Mucosa of descending colon (tissue), 3 donors: Measurements from ENCODE around the gene TTLL7. TPM values are rescaled to one million over a fixed set of nuclear protein-coding genes. Genes with fewer than 3 reads are reported as not detected.

Source experiments
- ATAC-seq: fragments of 200-7000 bp; cut with Tn5 transposase; one replicate; pipeline ENCODE4 v1.9.1; 2020; ENCODE audit warnings: mild to moderate bottlenecking, moderate library complexity
- DNase-seq, 3 donors: peaks; one replicate each; pipeline ENCODE4 v3.0.0-alpha.2; 2020
- H3K36me3 ChIP-seq: fragments of 200-600 bp; one replicate; pipeline ENCODE4 v1.8.0; 2021; ENCODE audit warnings: low read depth, mild to moderate bottlenecking
- H3K4me1 ChIP-seq: fragments of 200-600 bp; one replicate; pipeline ENCODE4 v1.8.0; 2021; ENCODE audit warnings: low read depth, mild to moderate bottlenecking
- H3K4me3 ChIP-seq: fragments of 200-600 bp; one replicate; pipeline ENCODE4 v1.8.0; 2021; ENCODE audit warnings: mild to moderate bottlenecking
- H3K9me3 ChIP-seq: fragments of 200-600 bp; one replicate; pipeline ENCODE4 v1.8.0; 2021; ENCODE audit warnings: mild to moderate bottlenecking
- CTCF ChIP-seq: fragments of 200-600 bp; IDR thresholded peaks from one replicate; pipeline ENCODE4 v1.8.0; 2022; ENCODE audit warnings: antibody characterized with exemption, mild to moderate bottlenecking
- intact Hi-C, 2 donors: fragments of 100-400 bp; cut with DNase I in 1 of 2; cut with micrococcal nuclease in 1 of 2; formaldehyde crosslinking; loops; one replicate each; pipeline versions ENCODE4 v1.11.0 to v1.11.1; 2022; cut with DNase I, micrococcal nuclease
- total RNA-seq, 3 donors: library from RNA; stranded (reverse); fragmentation: NEBNext Ultra II Directional in 2 of 3; extraction: Animal tissue kit (Norgen Biotek cat#: 25700) in 2 of 3; gene quantifications; one replicate each; pipeline versions ENCODE4 v1.2.1 to v1.2.4, GENCODE V29; 2021 to 2023
- donor health status: DM: no; HTN: no; CAD: no; lungs with moderate emphysema.
- donor health status: DM: no; HTN: no; CAD: no.
- donor health status: DM: no; HTN: yes; CAD: no.

Gene TTLL7
- total RNA-seq, 3 donors from 2014 or later: 3.3 to 21.0 (median 3.8) TPM

- no peak for DNase-seq
- no peak for TF ChIP-seq CTCF
- intact Hi-C loops: no loop called here
- H3K4me1 ChIP-seq: no peaks in the 10 kb centered on the region
- ATAC-seq: no peak
- no peak overlapping the region for H3K4me3 ChIP-seq
- H3K9me3 ChIP-seq: no peaks in the 10 kb centered on the region
- H3K36me3 ChIP-seq: no peaks in the 10 kb centered on the region
Measured at GRCh38 chr1:83839566-83840173, 159.3 kb downstream of the TTLL7 start.

DNA sequence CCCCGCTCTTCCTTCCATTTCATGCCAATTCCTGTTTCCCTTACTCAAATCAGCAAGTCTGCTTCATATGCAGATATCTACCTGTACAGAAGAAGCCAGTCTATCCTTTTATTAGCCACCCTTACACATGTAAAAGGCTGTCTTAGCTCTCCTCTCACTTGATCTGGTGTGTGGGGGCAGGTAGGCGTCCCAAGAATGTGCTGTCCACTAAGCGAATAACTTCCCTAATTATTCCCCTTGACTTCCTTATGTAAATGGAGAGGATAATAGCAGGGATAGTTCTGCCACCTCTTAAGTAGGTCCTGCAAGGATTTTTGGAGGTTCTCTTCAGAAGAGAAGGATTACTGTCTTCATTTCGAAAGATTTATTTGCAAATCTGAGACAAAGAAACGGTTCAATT is 160.4 kb downstream of the TTLL7 start:
- no peak for TF ChIP-seq CTCF
- H3K36me3 ChIP-seq: no peaks in the 10 kb centered on the region
- intact Hi-C loops: no loop called here
- no peaks in the 10 kb centered on the region for H3K9me3 ChIP-seq
- ATAC-seq: no peak
- no peak overlapping the region for H3K4me3 ChIP-seq
- no peaks in the 10 kb centered on the region for H3K4me1 ChIP-seq
- DNase-seq: no peak

GRCh38 chr1:83836543-83836942 is 162.4 kb downstream of the TTLL7 start:
- Histone ChIP-seq H3K4me3 (no peak overlapping the region), H3K4me1 (no peaks in the 10 kb centered on the region), H3K9me3 (no peaks in the 10 kb centered on the region), H3K36me3 (no peaks in the 10 kb centered on the region)
- intact Hi-C loops: no loop called here
- TF ChIP-seq CTCF: no peak
- ATAC-seq (no peak), DNase-seq (no peak)

DNA sequence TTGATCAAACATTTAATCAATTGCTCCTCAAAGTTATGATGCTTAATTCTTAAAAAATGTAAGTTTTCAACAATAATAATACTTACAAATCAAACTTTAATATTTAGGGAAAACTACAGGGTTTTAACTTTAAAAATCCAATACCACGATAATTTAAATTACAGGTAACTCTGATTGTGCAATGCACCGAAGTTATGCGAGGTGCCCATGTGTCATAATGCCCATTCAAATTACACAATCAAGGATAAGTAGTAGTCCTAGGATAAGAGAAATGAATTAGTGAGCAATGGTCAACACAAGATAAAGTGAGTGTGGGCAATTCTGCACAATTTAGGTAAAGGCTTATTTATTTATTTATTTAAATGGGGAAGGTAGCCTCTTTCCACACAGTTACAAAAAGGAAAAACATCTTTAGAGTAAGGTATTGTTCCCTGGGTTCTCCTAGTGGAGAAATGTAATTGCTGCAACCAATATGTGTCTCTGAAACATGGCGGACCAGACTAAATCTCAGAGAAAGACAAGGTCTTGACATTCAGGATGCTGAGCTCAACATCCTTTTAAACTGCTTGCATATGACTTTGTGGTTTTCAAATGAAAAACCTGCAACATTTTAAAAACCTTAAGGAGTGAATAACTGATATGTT is 164.2 kb downstream of the TTLL7 start:
- Histone ChIP-seq H3K9me3 (no peaks in the 10 kb centered on the region), H3K4me1 (no peaks in the 10 kb centered on the region), H3K36me3 (no peaks in the 10 kb centered on the region), H3K4me3 (no peak overlapping the region)
- intact Hi-C loops: no loop called here
- DNase-seq (no peak), ATAC-seq (no peak)
- TF ChIP-seq CTCF: no peak

GRCh38 chr1:83832194-83832593 is 166.7 kb downstream of the TTLL7 start:
- no peak for DNase-seq
- Histone ChIP-seq H3K9me3 (no peaks in the 10 kb centered on the region), H3K4me1 (no peaks in the 10 kb centered on the region), H3K36me3 (no peaks in the 10 kb centered on the region), H3K4me3 (no peak overlapping the region)
- no peak for TF ChIP-seq CTCF
- ATAC-seq: no peak
- intact Hi-C loops: no loop called here
